Chondrocyte (in vitro differentiated cells): ENCODE measurements around the gene PRTN3. TPM values are rescaled to one million over a fixed set of nuclear protein-coding genes. Genes with fewer than 3 reads are reported as not detected.

Experiments used
- DNase-seq: peaks from one replicate; pipeline ENCODE4 v3.0.0; 2021; ENCODE audit warnings: mixed read lengths, low spot score
- H3K27ac Mint-ChIP-seq: one replicate; pipeline ENCODE4 v1.8.0; 2021; ENCODE audit warnings: mild to moderate bottlenecking, moderate library complexity, mixed read lengths; ENCODE audit not compliant: unreplicated experiment
- H3K27me3 Mint-ChIP-seq: 2 replicates; pipeline ENCODE4 v1.8.0; 2021; ENCODE audit warnings: low read depth, mixed read lengths
- H3K36me3 Mint-ChIP-seq: 2 replicates; pipeline ENCODE4 v1.8.0; 2021; ENCODE audit warnings: low read depth, mixed read lengths
- H3K4me1 Mint-ChIP-seq: 2 replicates; pipeline ENCODE4 v1.8.0; 2021; ENCODE audit warnings: low read depth, mild to moderate bottlenecking, mixed read lengths
- H3K4me3 Mint-ChIP-seq: one replicate; pipeline ENCODE4 v1.8.0; 2021; ENCODE audit warnings: mild to moderate bottlenecking, moderate library complexity, mixed read lengths; ENCODE audit not compliant: unreplicated experiment
- H3K9me3 Mint-ChIP-seq: 2 replicates; pipeline ENCODE4 v1.8.0; 2021; ENCODE audit warnings: low read depth, mixed read lengths
- microRNA-seq: library from miRNA; unstranded; fragments of <30 nt; microRNA quantifications from one replicate; pipeline ENCODE4 v1.2.0, GENCODE V29; 2020; ENCODE audit warnings: borderline number of aligned reads
- total RNA-seq: library from RNA; stranded (reverse); gene quantifications from 3 replicates; pipeline ENCODE4 v1.2.1, GENCODE V29; 2021
- TF ChIP-seq, protein P1 (sequence below): fragments of 200-600 bp; sonication (generic); IDR thresholded peaks from 2 replicates; pipeline ENCODE4 v1.5.0; 2021; ENCODE audit warnings: antibody characterized with exemption, mild to moderate bottlenecking, moderate library complexity

Gene PRTN3
- total RNA-seq, 1 donor from 2014 or later = not detected

DNA sequence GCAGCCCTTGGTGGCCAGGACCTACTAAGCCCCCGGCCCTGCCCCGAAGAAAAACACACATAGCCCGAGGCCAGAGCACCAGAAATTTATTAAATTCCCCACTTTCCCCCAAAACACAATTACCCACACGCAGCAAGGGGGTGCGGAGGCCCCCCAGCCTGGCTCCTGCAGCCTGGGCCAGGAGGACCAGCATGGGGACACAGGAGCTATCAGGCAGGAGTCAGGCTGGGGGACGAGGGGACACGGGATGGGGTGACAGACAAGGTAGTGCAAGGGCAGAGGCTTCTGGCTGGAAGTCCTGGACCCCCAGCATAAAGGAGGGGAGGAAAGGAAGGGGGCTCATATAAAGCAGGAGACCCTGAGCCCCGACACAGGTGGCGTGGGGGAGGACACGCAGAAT is 55.6 kb downstream of the PRTN3 start:
- TF ChIP-seq, protein P1, sequence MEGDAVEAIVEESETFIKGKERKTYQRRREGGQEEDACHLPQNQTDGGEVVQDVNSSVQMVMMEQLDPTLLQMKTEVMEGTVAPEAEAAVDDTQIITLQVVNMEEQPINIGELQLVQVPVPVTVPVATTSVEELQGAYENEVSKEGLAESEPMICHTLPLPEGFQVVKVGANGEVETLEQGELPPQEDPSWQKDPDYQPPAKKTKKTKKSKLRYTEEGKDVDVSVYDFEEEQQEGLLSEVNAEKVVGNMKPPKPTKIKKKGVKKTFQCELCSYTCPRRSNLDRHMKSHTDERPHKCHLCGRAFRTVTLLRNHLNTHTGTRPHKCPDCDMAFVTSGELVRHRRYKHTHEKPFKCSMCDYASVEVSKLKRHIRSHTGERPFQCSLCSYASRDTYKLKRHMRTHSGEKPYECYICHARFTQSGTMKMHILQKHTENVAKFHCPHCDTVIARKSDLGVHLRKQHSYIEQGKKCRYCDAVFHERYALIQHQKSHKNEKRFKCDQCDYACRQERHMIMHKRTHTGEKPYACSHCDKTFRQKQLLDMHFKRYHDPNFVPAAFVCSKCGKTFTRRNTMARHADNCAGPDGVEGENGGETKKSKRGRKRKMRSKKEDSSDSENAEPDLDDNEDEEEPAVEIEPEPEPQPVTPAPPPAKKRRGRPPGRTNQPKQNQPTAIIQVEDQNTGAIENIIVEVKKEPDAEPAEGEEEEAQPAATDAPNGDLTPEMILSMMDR = no peak
- H3K4me3 Mint-ChIP-seq = no peak overlapping the region

DNA sequence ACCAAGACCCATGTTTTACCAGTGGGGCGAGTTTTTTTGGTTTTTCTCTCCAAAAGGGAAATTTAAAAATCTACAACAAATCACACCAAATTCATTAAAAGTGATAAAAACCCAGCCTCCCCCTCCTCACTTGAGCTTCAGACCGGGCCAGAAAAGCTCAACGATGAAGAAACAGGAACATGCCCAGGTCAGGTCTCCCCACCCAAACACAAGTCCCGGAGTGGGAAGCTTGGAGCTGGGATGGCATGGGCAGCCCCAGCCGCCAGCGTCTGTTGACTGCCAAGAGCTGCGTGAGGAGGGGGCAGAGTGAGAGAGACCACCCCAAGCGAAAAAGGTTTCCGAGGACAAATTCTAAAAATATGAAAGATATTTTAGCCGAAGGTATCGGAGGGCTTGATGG is 56.2 kb downstream of the PRTN3 start:
- H3K4me3 Mint-ChIP-seq = no peak overlapping the region
- peaks cover 11% of the 10 kb centered on the region for H3K4me1 Mint-ChIP-seq
- TF ChIP-seq, protein P1 = no peak
- H3K9me3 Mint-ChIP-seq = no peaks in the 10 kb centered on the region
- peaks cover 6% of the 10 kb centered on the region for H3K36me3 Mint-ChIP-seq
- no peaks in the 10 kb centered on the region for H3K27me3 Mint-ChIP-seq
- H3K27ac Mint-ChIP-seq = peak overlapping the region; percentile 27
- DNase-seq = no peak

More for the DNA sequence above, 55.6 kb downstream of the PRTN3 start:
- peaks cover 6% of the 10 kb centered on the region for H3K36me3 Mint-ChIP-seq
- no peaks in the 10 kb centered on the region for H3K27me3 Mint-ChIP-seq
- no peaks in the 10 kb centered on the region for H3K9me3 Mint-ChIP-seq
- peaks cover 11% of the 10 kb centered on the region for H3K4me1 Mint-ChIP-seq
- peak overlapping the region; percentile 27 for H3K27ac Mint-ChIP-seq
- no peak for DNase-seq

- DNase-seq = peak; percentile 93
- H3K36me3 Mint-ChIP-seq = peaks cover 6% of the 10 kb centered on the region
- H3K4me1 Mint-ChIP-seq = peaks cover 8% of the 10 kb centered on the region
- H3K27me3 Mint-ChIP-seq = no peaks in the 10 kb centered on the region
- no peak overlapping the region for H3K4me3 Mint-ChIP-seq
- no peak overlapping the region for H3K27ac Mint-ChIP-seq
- TF ChIP-seq, protein P1 = peak; percentile 41
- H3K9me3 Mint-ChIP-seq = no peaks in the 10 kb centered on the region
These were observed 56.7 kb downstream of the PRTN3 start for GRCh38 chr19:897442-898039.

Small RNA genes within 50 kb of the gene (microRNA-seq; reads per million reads assigned to microRNA genes)
- gene MIR3187 (26.0 reads per million, percentile 40 among the genes with 10 or more reads in this experiment), gene MIR4745 (2.8 reads per million)

Other genes with a start within 250 kb of the PRTN3 start
- 27.3 to 35.8 TPM (median 35.5 TPM) in 3 replicates for gene POLRMT, start 207.5 kb upstream of the PRTN3 start, total RNA-seq
- not detected in 3 replicates for gene FGF22, start 201.1 kb upstream of the PRTN3 start, total RNA-seq
- 29.3 to 36.3 TPM (median 29.5 TPM) in 3 replicates for gene RNF126, start 177.8 kb upstream of the PRTN3 start, total RNA-seq
- gene FSTL3, start 164.6 kb upstream of the PRTN3 start, total RNA-seq = 267 to 316 TPM (median 312 TPM) in 3 replicates
- gene PRSS57, start 145.5 kb upstream of the PRTN3 start, total RNA-seq = not detected in 3 replicates
- gene PALM, start 132.1 kb upstream of the PRTN3 start, total RNA-seq = 166 to 182 TPM (median 175 TPM) in 3 replicates
- gene MISP, start 89.9 kb upstream of the PRTN3 start, total RNA-seq = 1.5 to 2.2 TPM (median 1.6 TPM) in 3 replicates
- 281 to 343 TPM (median 285 TPM) in 3 replicates for gene PTBP1, start 43.5 kb upstream of the PRTN3 start, total RNA-seq
- gene PLPPR3, start 19.0 kb upstream of the PRTN3 start, total RNA-seq = 5.4 to 6.8 TPM (median 6.0 TPM) in 3 replicates
- gene AZU1, start 13.2 kb upstream of the PRTN3 start, total RNA-seq = 0.37 to 0.51 TPM in 2 of 3 replicates, not detected in the other
- not detected in 3 replicates for gene ELANE, start 11.3 kb downstream of the PRTN3 start, total RNA-seq
- 1.1 to 17.9 TPM (median 1.8 TPM) in 3 replicates for gene CFD, start 18.7 kb downstream of the PRTN3 start, total RNA-seq
- gene MED16, start 52.2 kb downstream of the PRTN3 start, total RNA-seq = 47.0 to 53.9 TPM (median 53.1 TPM) in 3 replicates
- not detected in 3 replicates for gene RNU6-9, start 52.5 kb downstream of the PRTN3 start, total RNA-seq
- gene R3HDM4, start 72.2 kb downstream of the PRTN3 start, total RNA-seq = 47.1 to 52.2 TPM (median 48.4 TPM) in 3 replicates
- gene KISS1R, start 76.3 kb downstream of the PRTN3 start, total RNA-seq = 0.17 to 0.38 TPM (median 0.24 TPM) in 3 replicates
- gene ARID3A, start 85.0 kb downstream of the PRTN3 start, total RNA-seq = 6.6 to 10.0 TPM (median 8.8 TPM) in 3 replicates
- gene WDR18, start 143.3 kb downstream of the PRTN3 start, total RNA-seq = 42.1 to 48.5 TPM (median 48.0 TPM) in 3 replicates
- gene GRIN3B, start 159.4 kb downstream of the PRTN3 start, total RNA-seq = 0.31 to 0.67 TPM (median 0.33 TPM) in 3 replicates
- 120 to 130 TPM (median 120 TPM) in 3 replicates for gene TMEM259, start 180.1 kb downstream of the PRTN3 start, total RNA-seq
- not detected in 3 replicates for gene RNU6-2, start 180.5 kb downstream of the PRTN3 start, total RNA-seq
- gene CNN2, start 185.6 kb downstream of the PRTN3 start, total RNA-seq = 258 to 363 TPM (median 357 TPM) in 3 replicates
- 6.7 to 15.9 TPM (median 8.9 TPM) in 3 replicates for gene ABCA7, start 199.1 kb downstream of the PRTN3 start, total RNA-seq
- 0.57 to 1.6 TPM (median 1.0 TPM) in 3 replicates for gene ARHGAP45, start 226.2 kb downstream of the PRTN3 start, total RNA-seq